Measurements from ENCODE around the gene RMDN3.

The RMDN3 gene

GRCh38 chr15:40743921-40744814, 10.9 kb downstream of the RMDN3 start:
- peak; percentile 35 for TF ChIP-seq CTCF (IDR thresholded peaks at IDR 0.05; ENCODE audit: low read length, missing control alignments)
- H3K4me3 ChIP-seq (replicated peaks; ENCODE audit: low read depth, low read length) = no peak overlapping the region
- peak; percentile 80 for DNase-seq (ENCODE audit: low read depth)

- no peak overlapping the region for H3K4me3 ChIP-seq (replicated peaks; ENCODE audit: low read depth, low read length)
- TF ChIP-seq CTCF (IDR thresholded peaks at IDR 0.05; ENCODE audit: low read length, missing control alignments) = no peak
- no peak for DNase-seq (ENCODE audit: low read depth)
Measured at GRCh38 chr15:40743485-40743901, 11.6 kb downstream of the RMDN3 start.

GRCh38 chr15:40739854-40740253, 15.2 kb downstream of the RMDN3 start:
- DNase-seq (ENCODE audit: low read depth) = no peak
- no peak for TF ChIP-seq CTCF (IDR thresholded peaks at IDR 0.05; ENCODE audit: low read length, missing control alignments)
- no peak overlapping the region for H3K4me3 ChIP-seq (replicated peaks; ENCODE audit: low read depth, low read length)

- TF ChIP-seq CTCF (IDR thresholded peaks at IDR 0.05; ENCODE audit: low read length, missing control alignments) = no peak
- H3K4me3 ChIP-seq (replicated peaks; ENCODE audit: low read depth, low read length) = no peak overlapping the region
- DNase-seq (ENCODE audit: low read depth) = no peak
Measured at GRCh38 chr15:40739047-40739446, 16.0 kb downstream of the RMDN3 start.

GRCh38 chr15:40737048-40737447, 18.0 kb downstream of the RMDN3 start:
- no peak overlapping the region for H3K4me3 ChIP-seq (replicated peaks; ENCODE audit: low read depth, low read length)
- no peak for DNase-seq (ENCODE audit: low read depth)
- TF ChIP-seq CTCF (IDR thresholded peaks at IDR 0.05; ENCODE audit: low read length, missing control alignments) = no peak

GRCh38 chr15:40736575-40736974, 18.5 kb downstream of the RMDN3 start:
- no peak for TF ChIP-seq CTCF (IDR thresholded peaks at IDR 0.05; ENCODE audit: low read length, missing control alignments)
- H3K4me3 ChIP-seq (replicated peaks; ENCODE audit: low read depth, low read length) = no peak overlapping the region
- DNase-seq (ENCODE audit: low read depth) = no peak

- H3K4me3 ChIP-seq (replicated peaks; ENCODE audit: low read depth, low read length) = no peak overlapping the region
- DNase-seq (ENCODE audit: low read depth) = peak; percentile 35
- TF ChIP-seq CTCF (IDR thresholded peaks at IDR 0.05; ENCODE audit: low read length, missing control alignments) = no peak
Measured at GRCh38 chr15:40731034-40731433, 24.0 kb downstream of the RMDN3 start.

Measured in fibroblast of pulmonary artery (primary cell).